Measurements from ENCODE around the gene SPRYD7.

The SPRYD7 gene

DNA sequence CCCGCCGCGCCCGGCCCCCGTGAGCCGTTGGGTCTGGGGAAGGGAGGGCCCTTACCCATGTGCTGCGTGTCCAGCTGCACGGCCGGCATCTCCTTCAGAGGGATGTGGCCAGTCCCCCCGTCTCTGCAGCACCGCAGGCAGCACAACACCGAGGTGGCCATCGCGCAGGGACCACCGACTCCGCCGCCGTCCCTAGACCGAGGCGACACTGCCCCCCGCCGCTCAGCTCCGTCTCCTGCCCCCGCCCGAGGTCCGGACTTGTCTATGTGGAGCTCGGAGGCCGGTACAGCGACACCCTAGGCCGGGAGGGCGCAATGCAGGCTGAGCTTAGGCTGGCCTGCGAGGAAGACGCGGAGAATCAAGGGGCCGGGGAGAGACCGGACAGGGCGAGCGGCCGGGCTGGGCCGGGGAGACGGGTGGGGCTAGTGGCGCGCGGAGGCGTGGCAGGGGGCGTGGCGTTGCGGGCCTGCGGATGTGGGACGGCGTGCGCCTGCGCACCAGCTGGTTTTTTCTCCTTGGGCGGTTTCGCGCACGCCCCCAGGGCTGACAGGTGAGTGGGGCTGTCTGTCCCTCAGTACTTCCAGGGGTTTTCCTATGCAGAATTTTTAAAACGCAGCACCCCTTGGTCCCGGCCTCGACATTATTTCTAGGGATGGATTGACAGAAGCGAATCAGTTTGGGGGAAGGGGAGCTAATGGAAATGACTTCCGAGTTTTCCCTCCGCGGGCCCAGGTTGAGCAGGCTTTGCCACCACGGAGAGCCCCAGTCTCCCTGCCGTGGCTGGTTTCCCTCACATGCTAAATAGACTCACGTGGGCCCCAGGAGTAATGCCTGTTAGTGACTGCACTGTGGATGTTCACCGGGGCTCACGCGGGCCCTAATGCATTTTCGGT lies at the start of gene SPRYD7 (continued):
- TF ChIP-seq, protein P1, sequence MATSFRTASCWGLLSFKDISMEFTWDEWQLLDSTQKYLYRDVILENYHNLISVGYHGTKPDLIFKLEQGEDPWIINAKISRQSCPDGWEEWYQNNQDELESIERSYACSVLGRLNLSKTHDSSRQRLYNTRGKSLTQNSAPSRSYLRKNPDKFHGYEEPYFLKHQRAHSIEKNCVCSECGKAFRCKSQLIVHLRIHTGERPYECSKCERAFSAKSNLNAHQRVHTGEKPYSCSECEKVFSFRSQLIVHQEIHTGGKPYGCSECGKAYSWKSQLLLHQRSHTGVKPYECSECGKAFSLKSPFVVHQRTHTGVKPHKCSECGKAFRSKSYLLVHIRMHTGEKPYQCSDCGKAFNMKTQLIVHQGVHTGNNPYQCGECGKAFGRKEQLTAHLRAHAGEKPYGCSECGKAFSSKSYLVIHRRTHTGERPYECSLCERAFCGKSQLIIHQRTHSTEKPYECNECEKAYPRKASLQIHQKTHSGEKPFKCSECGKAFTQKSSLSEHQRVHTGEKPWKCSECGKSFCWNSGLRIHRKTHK (tag by site-specific recombination; IDR thresholded peaks at IDR 0.05): no peak
- TF ChIP-seq, protein P2, sequence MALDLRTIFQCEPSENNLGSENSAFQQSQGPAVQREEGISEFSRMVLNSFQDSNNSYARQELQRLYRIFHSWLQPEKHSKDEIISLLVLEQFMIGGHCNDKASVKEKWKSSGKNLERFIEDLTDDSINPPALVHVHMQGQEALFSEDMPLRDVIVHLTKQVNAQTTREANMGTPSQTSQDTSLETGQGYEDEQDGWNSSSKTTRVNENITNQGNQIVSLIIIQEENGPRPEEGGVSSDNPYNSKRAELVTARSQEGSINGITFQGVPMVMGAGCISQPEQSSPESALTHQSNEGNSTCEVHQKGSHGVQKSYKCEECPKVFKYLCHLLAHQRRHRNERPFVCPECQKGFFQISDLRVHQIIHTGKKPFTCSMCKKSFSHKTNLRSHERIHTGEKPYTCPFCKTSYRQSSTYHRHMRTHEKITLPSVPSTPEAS (tag by site-specific recombination; IDR thresholded peaks at IDR 0.05): no peak
- TF ChIP-seq, protein P3, sequence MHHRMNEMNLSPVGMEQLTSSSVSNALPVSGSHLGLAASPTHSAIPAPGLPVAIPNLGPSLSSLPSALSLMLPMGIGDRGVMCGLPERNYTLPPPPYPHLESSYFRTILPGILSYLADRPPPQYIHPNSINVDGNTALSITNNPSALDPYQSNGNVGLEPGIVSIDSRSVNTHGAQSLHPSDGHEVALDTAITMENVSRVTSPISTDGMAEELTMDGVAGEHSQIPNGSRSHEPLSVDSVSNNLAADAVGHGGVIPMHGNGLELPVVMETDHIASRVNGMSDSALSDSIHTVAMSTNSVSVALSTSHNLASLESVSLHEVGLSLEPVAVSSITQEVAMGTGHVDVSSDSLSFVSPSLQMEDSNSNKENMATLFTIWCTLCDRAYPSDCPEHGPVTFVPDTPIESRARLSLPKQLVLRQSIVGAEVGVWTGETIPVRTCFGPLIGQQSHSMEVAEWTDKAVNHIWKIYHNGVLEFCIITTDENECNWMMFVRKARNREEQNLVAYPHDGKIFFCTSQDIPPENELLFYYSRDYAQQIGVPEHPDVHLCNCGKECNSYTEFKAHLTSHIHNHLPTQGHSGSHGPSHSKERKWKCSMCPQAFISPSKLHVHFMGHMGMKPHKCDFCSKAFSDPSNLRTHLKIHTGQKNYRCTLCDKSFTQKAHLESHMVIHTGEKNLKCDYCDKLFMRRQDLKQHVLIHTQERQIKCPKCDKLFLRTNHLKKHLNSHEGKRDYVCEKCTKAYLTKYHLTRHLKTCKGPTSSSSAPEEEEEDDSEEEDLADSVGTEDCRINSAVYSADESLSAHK (tag by site-specific recombination; IDR thresholded peaks at IDR 0.05): peak; percentile 63; the same call in 1 of the 2 replicates
- TF ChIP-seq SCRT2 (tag by site-specific recombination; IDR thresholded peaks at IDR 0.05) (peak; percentile 16; the same call in 1 of the 2 replicates), ZNF561 (tag by site-specific recombination; IDR thresholded peaks at IDR 0.05; ENCODE audit: borderline replicate concordance) (peak; percentile 80), ZNF571 (tag by site-specific recombination; IDR thresholded peaks at IDR 0.05) (no peak), ZNF830 (tag by site-specific recombination; IDR thresholded peaks at IDR 0.05; ENCODE audit: low read depth) (no peak), ZNF274 (IDR thresholded peaks at IDR 0.05; ENCODE audit: low read length) (no peak), ZNF274 (tag by site-specific recombination; IDR thresholded peaks at IDR 0.05; ENCODE audit: borderline replicate concordance) (no peak), YY2 (tag by site-specific recombination; IDR thresholded peaks at IDR 0.05) (peak; percentile 54; the same call in 1 of the 2 replicates), ZNF16 (tag by site-specific recombination; IDR thresholded peaks at IDR 0.05; ENCODE audit: low read depth) (no peak), ZNF391 (tag by site-specific recombination; IDR thresholded peaks at IDR 0.05; ENCODE audit: borderline replicate concordance, low read depth) (peak; percentile 84; the same call in 1 of the 2 replicates), ZNF624 (tag by site-specific recombination; IDR thresholded peaks at IDR 0.05) (0 out of 2 replicates have a peak, but pooled peaks have one; percentile 24), ZNF335 (tag by site-specific recombination; conservative IDR thresholded peaks at IDR 0.05) (peak; percentile 84), ZXDB (tag by site-specific recombination; IDR thresholded peaks at IDR 0.05) (no peak; the same call in 1 of the 2 replicates), ZNF626 (tag by site-specific recombination; IDR thresholded peaks at IDR 0.05) (no peak), ZNF623 (tag by site-specific recombination; IDR thresholded peaks at IDR 0.05) (no peak), ZNF404 (tag by site-specific recombination; IDR thresholded peaks at IDR 0.05) (no peak), TRIM28 (IDR thresholded peaks at IDR 0.05; ENCODE audit: borderline replicate concordance, low read length) (no peak), ZNF350 (tag by site-specific recombination; IDR thresholded peaks at IDR 0.05) (no peak), ZNF555 (tag by site-specific recombination; conservative IDR thresholded peaks at IDR 0.05) (no peak)
- TF ChIP-seq, protein P4, sequence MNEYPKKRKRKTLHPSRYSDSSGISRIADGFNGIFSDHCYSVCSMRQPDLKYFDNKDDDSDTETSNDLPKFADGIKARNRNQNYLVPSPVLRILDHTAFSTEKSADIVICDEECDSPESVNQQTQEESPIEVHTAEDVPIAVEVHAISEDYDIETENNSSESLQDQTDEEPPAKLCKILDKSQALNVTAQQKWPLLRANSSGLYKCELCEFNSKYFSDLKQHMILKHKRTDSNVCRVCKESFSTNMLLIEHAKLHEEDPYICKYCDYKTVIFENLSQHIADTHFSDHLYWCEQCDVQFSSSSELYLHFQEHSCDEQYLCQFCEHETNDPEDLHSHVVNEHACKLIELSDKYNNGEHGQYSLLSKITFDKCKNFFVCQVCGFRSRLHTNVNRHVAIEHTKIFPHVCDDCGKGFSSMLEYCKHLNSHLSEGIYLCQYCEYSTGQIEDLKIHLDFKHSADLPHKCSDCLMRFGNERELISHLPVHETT (tag by site-specific recombination; IDR thresholded peaks at IDR 0.05): 0 out of 2 replicates have a peak, but pooled peaks have one; percentile 53
- TF ChIP-seq, protein P5, sequence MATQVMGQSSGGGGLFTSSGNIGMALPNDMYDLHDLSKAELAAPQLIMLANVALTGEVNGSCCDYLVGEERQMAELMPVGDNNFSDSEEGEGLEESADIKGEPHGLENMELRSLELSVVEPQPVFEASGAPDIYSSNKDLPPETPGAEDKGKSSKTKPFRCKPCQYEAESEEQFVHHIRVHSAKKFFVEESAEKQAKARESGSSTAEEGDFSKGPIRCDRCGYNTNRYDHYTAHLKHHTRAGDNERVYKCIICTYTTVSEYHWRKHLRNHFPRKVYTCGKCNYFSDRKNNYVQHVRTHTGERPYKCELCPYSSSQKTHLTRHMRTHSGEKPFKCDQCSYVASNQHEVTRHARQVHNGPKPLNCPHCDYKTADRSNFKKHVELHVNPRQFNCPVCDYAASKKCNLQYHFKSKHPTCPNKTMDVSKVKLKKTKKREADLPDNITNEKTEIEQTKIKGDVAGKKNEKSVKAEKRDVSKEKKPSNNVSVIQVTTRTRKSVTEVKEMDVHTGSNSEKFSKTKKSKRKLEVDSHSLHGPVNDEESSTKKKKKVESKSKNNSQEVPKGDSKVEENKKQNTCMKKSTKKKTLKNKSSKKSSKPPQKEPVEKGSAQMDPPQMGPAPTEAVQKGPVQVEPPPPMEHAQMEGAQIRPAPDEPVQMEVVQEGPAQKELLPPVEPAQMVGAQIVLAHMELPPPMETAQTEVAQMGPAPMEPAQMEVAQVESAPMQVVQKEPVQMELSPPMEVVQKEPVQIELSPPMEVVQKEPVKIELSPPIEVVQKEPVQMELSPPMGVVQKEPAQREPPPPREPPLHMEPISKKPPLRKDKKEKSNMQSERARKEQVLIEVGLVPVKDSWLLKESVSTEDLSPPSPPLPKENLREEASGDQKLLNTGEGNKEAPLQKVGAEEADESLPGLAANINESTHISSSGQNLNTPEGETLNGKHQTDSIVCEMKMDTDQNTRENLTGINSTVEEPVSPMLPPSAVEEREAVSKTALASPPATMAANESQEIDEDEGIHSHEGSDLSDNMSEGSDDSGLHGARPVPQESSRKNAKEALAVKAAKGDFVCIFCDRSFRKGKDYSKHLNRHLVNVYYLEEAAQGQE (tag by site-specific recombination; IDR thresholded peaks at IDR 0.05): peak; percentile 33
- TF ChIP-seq, protein P6, sequence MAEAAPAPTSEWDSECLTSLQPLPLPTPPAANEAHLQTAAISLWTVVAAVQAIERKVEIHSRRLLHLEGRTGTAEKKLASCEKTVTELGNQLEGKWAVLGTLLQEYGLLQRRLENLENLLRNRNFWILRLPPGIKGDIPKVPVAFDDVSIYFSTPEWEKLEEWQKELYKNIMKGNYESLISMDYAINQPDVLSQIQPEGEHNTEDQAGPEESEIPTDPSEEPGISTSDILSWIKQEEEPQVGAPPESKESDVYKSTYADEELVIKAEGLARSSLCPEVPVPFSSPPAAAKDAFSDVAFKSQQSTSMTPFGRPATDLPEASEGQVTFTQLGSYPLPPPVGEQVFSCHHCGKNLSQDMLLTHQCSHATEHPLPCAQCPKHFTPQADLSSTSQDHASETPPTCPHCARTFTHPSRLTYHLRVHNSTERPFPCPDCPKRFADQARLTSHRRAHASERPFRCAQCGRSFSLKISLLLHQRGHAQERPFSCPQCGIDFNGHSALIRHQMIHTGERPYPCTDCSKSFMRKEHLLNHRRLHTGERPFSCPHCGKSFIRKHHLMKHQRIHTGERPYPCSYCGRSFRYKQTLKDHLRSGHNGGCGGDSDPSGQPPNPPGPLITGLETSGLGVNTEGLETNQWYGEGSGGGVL (tag by site-specific recombination; IDR thresholded peaks at IDR 0.05): no peak; the same call in 1 of the 2 replicates
- TF ChIP-seq, protein P7, sequence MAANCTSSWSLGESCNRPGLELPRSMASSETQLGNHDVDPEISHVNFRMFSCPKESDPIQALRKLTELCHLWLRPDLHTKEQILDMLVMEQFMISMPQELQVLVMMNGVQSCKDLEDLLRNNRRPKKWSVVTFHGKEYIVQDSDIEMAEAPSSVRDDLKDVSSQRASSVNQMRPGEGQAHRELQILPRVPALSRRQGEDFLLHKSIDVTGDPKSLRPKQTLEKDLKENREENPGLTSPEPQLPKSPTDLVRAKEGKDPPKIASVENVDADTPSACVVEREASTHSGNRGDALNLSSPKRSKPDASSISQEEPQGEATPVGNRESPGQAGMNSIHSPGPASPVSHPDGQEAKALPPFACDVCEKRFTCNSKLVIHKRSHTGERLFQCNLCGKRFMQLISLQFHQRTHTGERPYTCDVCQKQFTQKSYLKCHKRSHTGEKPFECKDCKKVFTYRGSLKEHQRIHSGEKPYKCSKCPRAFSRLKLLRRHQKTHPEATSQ (tag by site-specific recombination; IDR thresholded peaks at IDR 0.05): peak; percentile 92
